Ovary (tissue), 9 donors: Measurements from ENCODE around the gene GNAT3. TPM values are rescaled to one million over a fixed set of nuclear protein-coding genes. Genes with fewer than 3 reads are reported as not detected.

Experiments
- DNase-seq, 5 donors: peaks; one replicate each; pipeline ENCODE4 v3.0.0-alpha.2; 2019 to 2020
- H3K27ac ChIP-seq, 2 donors: fragments of 200-600 bp; one replicate each; pipeline versions ENCODE4 v1.5.1 to v1.8.0; 2019 to 2022
- H3K27me3 ChIP-seq: fragments of 200-600 bp; one replicate; pipeline ENCODE4 v1.8.0; 2022
- H3K36me3 ChIP-seq: fragments of 200-600 bp; sonication (generic); one replicate; pipeline ENCODE4 v1.5.1; 2019
- H3K4me1 ChIP-seq: one replicate; pipeline ENCODE4 v1.8.1; 2013; ENCODE audit warnings: mild to moderate bottlenecking, moderate library complexity; ENCODE audit not compliant: insufficient read depth
- H3K4me3 ChIP-seq: fragments of 200-600 bp; sonication (generic); one replicate; pipeline ENCODE4 v1.5.1; 2017
- H3K9me3 ChIP-seq, 2 donors: fragments of 200-600 bp in 1 of 2; sonication (generic) in 1 of 2; one replicate each; pipeline versions ENCODE4 v1.5.1 to v1.8.1; 2013 to 2019; ENCODE audit warnings: mild to moderate bottlenecking in 1 of 2, moderate library complexity in 1 of 2
- EP300 ChIP-seq: sonication (generic); formaldehyde crosslinking; IDR thresholded peaks from one replicate; pipeline ENCODE4 v1.6.1; 2017; ENCODE audit warnings: antibody characterized with exemption
- POLR2A ChIP-seq: fragments of 450-650 bp; IDR thresholded peaks from one replicate; pipeline ENCODE4 v1.6.1; 2017; ENCODE audit warnings: antibody characterized with exemption, mild to moderate bottlenecking, moderate library complexity
- WGBS, 3 donors: extraction: QIAGEN DNeasy Blood & Tissue Kit in 1 of 3; methylation state at CpG; one replicate each; pipeline versions ENCODE4 v1.1.5 to v1.1.7; 2013 to 2017; 5-methylcytosine and 5-hydroxymethylcytosine counted together
- intact Hi-C, 4 donors: fragments of 100-400 bp; cut with DNase I; formaldehyde crosslinking; loops; one replicate each; pipeline versions ENCODE4 v1.11.0 to v1.15.1; 2022 to 2023
- polyA plus RNA-seq, 2 donors: library from polyadenylated mRNA; stranded (reverse); fragments of 200-250 nt in 1 of 2; fragments of 350-450 nt in 1 of 2; fragmentation: Illumina TruSeq in 1 of 2; extraction: RNeasy Lipid Tissue Mini Kit (QIAGEN cat#74804) in 1 of 2; gene quantifications; one replicate each; pipeline ENCODE4 v1.2.3, GENCODE V29; 2013 to 2014
- total RNA-seq, 7 donors: library from RNA; depleted of rRNA in 2 of 7; stranded (reverse); fragments of >200 nt in 2 of 7; fragmentation: NEBNext Ultra II Directional in 3 of 7; extraction: Animal tissue kit (Norgen Biotek cat#: 25700) in 3 of 7; gene quantifications; one replicate each; pipeline versions ENCODE4 v1.1.0 to v1.2.4, GENCODE V29; 2016 to 2023
- TF ChIP-seq, protein P1 (sequence below), 3 donors: fragments of 450-650 bp in 2 of 3; fragments of 200-600 bp in 1 of 3; IDR thresholded peaks; one replicate each; pipeline versions ENCODE4 v1.5.1 to v1.8.0; 2016 to 2022; ENCODE audit warnings: antibody characterized with exemption in 3 of 3, mild to moderate bottlenecking in 1 of 3
- donor health status: DM: no; HTN: no; CAD: no; lungs with moderate emphysema.
- donor health status: DM: no; HTN: no; CAD: no.
- donor health status: Bipolar disorder and iron deficiency.
- donor health status: DM: yes; HTN: yes; CAD: no.
- donor health status: DM: no; HTN: no; CAD: no.
- donor health status: DM: yes; HTN: yes; CAD: no.

GNAT3 gene
- total and polyA plus RNA-seq, 9 donors: not detected

DNA sequence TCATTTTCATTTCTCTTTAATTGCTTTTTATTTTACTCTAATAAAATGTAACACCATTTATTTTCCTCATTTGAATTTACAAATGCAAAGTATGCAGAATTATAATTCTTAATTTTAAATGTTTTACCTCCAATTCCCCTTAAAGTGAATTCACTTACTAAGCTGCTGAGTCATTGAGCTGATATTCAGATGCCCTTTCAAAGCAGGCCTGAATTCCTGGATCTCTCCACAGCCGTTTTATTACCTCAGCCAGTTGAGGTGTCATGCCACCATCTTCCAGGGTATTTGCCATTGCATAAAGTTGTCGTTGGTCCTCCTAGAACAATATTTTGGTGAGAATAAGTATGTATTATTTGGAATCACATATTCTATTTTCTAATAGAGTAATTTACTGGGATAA lies 33.2 kb downstream of the GNAT3 start:
- no peaks in the 10 kb centered on the region for H3K36me3 ChIP-seq
- H3K9me3 ChIP-seq: no peaks in the 10 kb centered on the region
- H3K27ac ChIP-seq: no peak overlapping the region
- 71 to 82% (median 77%) methylated on average over 2 of the region's 2 CpGs for WGBS, 3 donors
- no peak for DNase-seq
- intact Hi-C loops: no loop called here
- no peaks in the 10 kb centered on the region for H3K4me1 ChIP-seq
- no peak overlapping the region for H3K4me3 ChIP-seq
- H3K27me3 ChIP-seq: no peaks in the 10 kb centered on the region
- TF ChIP-seq POLR2A: no peak
- no peak for TF ChIP-seq EP300
- TF ChIP-seq, protein P1, sequence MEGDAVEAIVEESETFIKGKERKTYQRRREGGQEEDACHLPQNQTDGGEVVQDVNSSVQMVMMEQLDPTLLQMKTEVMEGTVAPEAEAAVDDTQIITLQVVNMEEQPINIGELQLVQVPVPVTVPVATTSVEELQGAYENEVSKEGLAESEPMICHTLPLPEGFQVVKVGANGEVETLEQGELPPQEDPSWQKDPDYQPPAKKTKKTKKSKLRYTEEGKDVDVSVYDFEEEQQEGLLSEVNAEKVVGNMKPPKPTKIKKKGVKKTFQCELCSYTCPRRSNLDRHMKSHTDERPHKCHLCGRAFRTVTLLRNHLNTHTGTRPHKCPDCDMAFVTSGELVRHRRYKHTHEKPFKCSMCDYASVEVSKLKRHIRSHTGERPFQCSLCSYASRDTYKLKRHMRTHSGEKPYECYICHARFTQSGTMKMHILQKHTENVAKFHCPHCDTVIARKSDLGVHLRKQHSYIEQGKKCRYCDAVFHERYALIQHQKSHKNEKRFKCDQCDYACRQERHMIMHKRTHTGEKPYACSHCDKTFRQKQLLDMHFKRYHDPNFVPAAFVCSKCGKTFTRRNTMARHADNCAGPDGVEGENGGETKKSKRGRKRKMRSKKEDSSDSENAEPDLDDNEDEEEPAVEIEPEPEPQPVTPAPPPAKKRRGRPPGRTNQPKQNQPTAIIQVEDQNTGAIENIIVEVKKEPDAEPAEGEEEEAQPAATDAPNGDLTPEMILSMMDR (IDR thresholded peaks at IDR 0.05): no peak

DNA sequence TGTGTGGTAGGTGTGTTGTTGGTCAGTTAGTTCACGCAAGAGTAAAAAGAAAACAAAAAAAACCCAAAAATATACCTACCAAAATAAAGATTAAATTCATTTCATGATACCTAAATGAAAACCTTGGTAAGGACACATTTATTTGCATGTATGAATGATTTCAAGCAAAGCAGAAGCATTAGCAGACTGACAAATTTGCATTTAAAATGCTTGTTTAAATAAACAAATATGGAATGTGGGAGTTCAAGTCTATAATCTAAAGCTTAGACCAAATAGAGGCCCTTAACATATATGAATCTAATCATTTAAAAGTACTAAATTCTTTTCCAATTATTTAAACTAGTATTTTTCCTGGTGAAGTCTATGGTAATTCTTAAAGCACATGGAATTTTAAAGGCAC lies 35.8 kb downstream of the GNAT3 start:
- intact Hi-C loops: no loop called here
- 88 to 98% (median 92%) methylated on average over 1 of the region's 1 CpG for WGBS, 3 donors
- Histone ChIP-seq H3K36me3 (no peaks in the 10 kb centered on the region), H3K27ac (no peak overlapping the region), H3K4me1 (no peaks in the 10 kb centered on the region), H3K27me3 (no peaks in the 10 kb centered on the region), H3K9me3 (no peaks in the 10 kb centered on the region), H3K4me3 (no peak overlapping the region)
- TF ChIP-seq, protein P1 (IDR thresholded peaks at IDR 0.05): no peak
- TF ChIP-seq EP300 (no peak), POLR2A (no peak)
- no peak for DNase-seq

DNA sequence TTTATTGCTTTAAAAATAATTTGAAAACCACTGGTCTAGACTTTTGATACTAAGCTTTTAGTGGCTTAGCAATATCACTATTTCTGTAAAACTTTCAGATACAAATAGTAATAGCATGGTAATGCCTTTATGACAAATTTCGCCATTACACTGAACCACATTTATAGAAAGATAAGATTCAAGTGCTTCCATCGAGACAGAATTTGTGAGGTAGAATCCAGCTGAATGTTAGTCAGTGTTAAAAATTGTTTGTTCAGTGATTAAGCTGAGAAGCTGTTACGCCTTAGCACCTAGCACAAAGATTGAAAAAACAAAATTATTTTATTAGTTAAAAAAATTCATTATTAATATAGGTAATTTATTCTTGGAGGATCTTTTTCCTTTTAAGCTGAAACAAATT lies 36.5 kb downstream of the GNAT3 start:
- no peaks in the 10 kb centered on the region for H3K27me3 ChIP-seq
- H3K36me3 ChIP-seq: no peaks in the 10 kb centered on the region
- H3K27ac ChIP-seq: no peak overlapping the region
- 91 to 95% (median 94%) methylated on average over 3 of the region's 3 CpGs for WGBS, 3 donors
- no peaks in the 10 kb centered on the region for H3K9me3 ChIP-seq
- TF ChIP-seq EP300 (no peak), POLR2A (no peak)
- TF ChIP-seq, protein P1 (IDR thresholded peaks at IDR 0.05): no peak
- H3K4me3 ChIP-seq: no peak overlapping the region
- DNase-seq: no peak
- H3K4me1 ChIP-seq: no peaks in the 10 kb centered on the region
- intact Hi-C loops: no loop called here

DNA sequence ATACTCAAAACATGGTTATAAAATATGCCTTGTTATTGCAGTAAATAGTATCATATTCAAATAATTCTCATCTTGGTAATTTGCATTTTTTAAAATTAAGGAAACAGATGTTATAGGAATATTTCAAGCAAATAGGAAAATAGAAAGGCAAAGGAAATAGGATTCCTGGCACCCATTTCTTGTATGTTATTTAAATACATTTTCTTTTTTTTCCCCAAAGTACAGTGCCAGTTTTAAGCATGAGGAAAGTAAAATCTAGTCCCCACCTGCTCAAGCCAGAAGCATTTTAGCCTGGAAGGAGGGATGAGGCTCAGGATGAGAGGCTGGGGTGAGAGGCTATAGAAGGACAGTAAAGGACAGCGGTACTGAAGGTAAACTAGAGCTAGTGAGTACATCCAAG lies 38.1 kb downstream of the GNAT3 start:
- Histone ChIP-seq H3K27me3 (no peaks in the 10 kb centered on the region), H3K4me3 (no peak overlapping the region), H3K36me3 (no peaks in the 10 kb centered on the region), H3K9me3 (no peaks in the 10 kb centered on the region), H3K27ac (no peak overlapping the region), H3K4me1 (no peaks in the 10 kb centered on the region)
- intact Hi-C loops: no loop called here
- WGBS, 3 donors: 94 to 97% (median 96%) methylated on average over 1 of the region's 1 CpG
- TF ChIP-seq, protein P1 (IDR thresholded peaks at IDR 0.05): no peak
- TF ChIP-seq EP300: no peak
- no peak for TF ChIP-seq POLR2A
- no peak for DNase-seq
